Spleen (tissue), 7 donors: ENCODE data around the gene MLH3.

ENCODE experiments used
- POLR2A ChIP-seq, 3 donors: fragments of 450-650 bp; IDR thresholded peaks; one replicate each; pipeline ENCODE4 v1.5.1; 2017; ENCODE audit warnings: antibody characterized with exemption in 3 of 3, mild to moderate bottlenecking in 1 of 3
- POLR2AphosphoS5 ChIP-seq, 3 donors: sonication (generic); formaldehyde crosslinking; IDR thresholded peaks; one replicate each; pipeline ENCODE4 v1.5.1; 2017; ENCODE audit warnings: antibody characterized with exemption in 3 of 3
- TF ChIP-seq, protein P1 (sequence below), 11 experiments: fragments of 200-600 bp in 7 of 11; fragments of 450-650 bp in 4 of 11; sonication (generic) in 4 of 11; IDR thresholded peaks in 8 of 11; conservative IDR thresholded peaks in 3 of 11; 1 replicate in 7 of 11; 2 replicates in 4 of 11; pipeline versions ENCODE4 v1.4.0 to v1.8.0; 2016 to 2021; ENCODE audit warnings: antibody characterized with exemption in 11 of 11, inconsistent platforms in 4 of 11, mild to moderate bottlenecking in 1 of 11
- donor health status: DM: no; HTN: no; CAD: no; lungs with moderate emphysema.
- donor health status: DM: no; HTN: no; CAD: no.
- donor health status: DM: no; HTN: no; CAD: no.

DNA sequence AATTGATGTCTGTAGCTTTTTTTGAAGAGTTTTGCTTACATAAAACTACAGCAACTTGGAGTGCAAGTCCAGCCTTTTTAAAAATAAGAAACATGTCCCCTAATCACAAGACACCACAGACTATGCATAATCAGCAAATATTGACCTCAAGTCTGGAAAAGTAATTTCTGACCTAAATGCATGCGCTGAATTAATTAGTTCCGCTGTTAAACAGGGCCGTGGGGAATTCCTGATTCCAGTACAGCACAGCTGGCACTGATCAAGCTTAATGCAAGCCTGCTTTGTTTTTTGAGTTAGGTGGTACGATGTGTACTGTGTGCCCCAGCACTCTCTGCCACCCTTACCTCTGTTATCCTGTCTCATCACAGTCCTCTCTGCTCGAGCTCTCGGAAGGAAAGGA lies 9.2 kb downstream of the MLH3 start:
- TF ChIP-seq, protein P1, sequence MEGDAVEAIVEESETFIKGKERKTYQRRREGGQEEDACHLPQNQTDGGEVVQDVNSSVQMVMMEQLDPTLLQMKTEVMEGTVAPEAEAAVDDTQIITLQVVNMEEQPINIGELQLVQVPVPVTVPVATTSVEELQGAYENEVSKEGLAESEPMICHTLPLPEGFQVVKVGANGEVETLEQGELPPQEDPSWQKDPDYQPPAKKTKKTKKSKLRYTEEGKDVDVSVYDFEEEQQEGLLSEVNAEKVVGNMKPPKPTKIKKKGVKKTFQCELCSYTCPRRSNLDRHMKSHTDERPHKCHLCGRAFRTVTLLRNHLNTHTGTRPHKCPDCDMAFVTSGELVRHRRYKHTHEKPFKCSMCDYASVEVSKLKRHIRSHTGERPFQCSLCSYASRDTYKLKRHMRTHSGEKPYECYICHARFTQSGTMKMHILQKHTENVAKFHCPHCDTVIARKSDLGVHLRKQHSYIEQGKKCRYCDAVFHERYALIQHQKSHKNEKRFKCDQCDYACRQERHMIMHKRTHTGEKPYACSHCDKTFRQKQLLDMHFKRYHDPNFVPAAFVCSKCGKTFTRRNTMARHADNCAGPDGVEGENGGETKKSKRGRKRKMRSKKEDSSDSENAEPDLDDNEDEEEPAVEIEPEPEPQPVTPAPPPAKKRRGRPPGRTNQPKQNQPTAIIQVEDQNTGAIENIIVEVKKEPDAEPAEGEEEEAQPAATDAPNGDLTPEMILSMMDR (IDR thresholded peaks at IDR 0.05 in 8 of 11, conservative IDR thresholded peaks at IDR 0.05 in 3 of 11) = no peak
- TF ChIP-seq POLR2A (IDR thresholded peaks at IDR 0.05) (no peak), POLR2AphosphoS5 (IDR thresholded peaks at IDR 0.05) (no peak)
